ENCODE results near the gene TUT1.
A peak's percentile ranks its signal among the peaks of the same experiment; 100 is the strongest.
"Not testable (repeated sequence)": the region's sequence is repeated elsewhere in the genome, so short reads cannot be mapped to it uniquely, and the experiment has no call there.

TUT1 gene

DNA sequence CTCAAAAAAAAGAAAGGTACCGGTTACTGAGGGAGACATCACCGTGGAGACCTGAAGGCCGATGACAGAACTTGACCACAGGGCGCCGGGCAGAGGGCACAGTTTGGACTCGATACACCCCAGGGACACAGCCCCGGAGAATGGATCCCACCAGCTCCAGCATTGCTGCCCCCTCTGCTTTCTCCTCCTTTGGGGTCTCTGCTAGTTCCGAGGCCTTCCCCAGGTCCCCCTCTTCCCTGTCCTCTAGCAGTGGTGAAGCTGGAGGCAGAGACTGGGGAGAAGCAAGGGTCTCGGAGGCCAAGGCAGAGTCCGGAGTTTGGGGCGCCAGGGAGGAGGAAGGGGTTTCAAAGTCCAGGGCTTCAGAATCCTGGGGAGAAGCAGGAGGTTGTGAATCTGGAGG lies 12.8 kb downstream of the TUT1 start:
- no peak for DNase-seq (ENCODE audit: low read depth in 2 of 3, low spot score in 2 of 3)

- DNase-seq (ENCODE audit: low read depth in 2 of 3, low spot score in 2 of 3): no peak
Observed at GRCh38 chr11:62577046-62577714, 14.1 kb downstream of the TUT1 start.

GRCh38 chr11:62575837-62576236 lies 15.5 kb downstream of the TUT1 start:
- no peak for DNase-seq (ENCODE audit: low read depth in 2 of 3, low spot score in 2 of 3)

- DNase-seq (ENCODE audit: low read depth in 2 of 3, low spot score in 2 of 3): no peak
Observed at GRCh38 chr11:62575156-62575555, 16.2 kb downstream of the TUT1 start.

DNA sequence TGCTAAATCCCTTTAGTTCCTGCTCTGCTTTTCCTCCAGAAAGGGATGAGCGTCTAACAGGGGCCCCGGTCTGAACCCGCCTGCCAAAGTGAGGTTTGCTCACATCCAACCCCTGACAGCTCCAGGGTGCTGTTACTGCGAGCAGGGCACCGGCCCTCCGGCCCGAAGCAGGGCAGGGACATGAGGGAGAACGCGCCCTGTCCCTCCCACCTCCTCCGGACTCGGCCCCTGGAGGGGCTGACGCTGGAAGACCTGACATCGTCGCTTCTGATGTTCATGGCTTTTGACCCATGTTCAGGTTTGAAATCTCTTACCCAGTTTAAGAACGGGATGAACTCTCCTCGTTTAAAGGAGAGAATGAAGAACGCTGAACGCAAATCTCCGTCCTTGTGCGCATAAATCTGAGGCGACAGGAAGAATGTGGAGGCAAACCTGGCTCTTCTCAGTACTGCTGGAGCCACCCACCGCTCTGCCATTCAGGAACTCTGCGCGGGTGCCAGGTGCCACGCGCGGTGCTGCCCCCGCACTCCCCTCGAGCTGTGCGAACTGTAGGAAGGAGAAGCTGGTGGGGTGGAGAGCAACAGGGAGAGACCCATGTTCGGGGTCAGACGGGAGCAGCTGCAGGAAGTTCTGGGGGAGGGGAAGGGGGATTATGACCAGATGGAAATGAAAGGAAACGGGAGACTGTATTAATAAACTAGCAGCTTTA lies 16.8 kb downstream of the TUT1 start:
- no peak for DNase-seq (ENCODE audit: low read depth in 2 of 3, low spot score in 2 of 3)

DNA sequence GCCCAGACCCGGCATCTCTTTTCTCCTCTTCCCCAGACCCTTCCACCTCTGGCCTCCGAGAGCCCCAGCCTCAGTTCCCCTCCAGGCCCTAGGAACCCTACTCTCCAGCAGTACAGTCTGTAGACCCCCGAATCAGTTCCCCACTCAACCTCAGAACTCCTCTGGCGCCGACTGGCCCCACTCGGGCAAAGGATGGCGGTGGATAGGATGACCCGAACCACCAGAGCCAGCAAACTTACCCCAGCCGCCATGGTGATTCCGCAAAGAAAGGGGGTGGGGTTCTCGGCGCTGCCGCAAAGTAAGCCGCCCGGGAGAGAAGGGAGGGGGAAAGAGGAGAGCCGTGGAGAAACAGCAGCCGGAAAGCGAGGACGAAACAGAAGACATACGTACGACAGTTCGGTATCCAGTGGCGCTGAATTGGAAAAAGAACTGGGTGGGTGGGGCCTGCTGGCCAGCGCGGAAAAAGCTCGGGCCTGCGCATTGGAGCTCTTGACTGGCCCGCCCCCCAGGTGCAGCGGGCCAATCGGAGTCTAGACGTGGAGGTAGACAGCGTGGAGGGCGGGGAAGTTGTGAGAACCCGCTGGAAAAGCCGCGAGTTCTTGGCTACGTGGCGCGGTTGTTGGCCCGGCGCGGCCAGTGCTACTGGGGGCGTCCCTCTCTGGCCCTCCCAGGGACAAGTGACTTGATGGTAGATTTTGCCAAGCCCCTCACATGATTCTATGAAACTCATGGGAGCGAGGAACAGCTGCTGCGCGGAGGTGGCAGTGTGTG lies 17.5 kb downstream of the TUT1 start, which contains the start of gene EEF1G:
Gene EEF1G (minus strand): TSS at position 300 of the 771 bp plus-strand sequence. CDS start 49 bp downstream, at position 251.
- peak; percentile 81 to 96 (median 92) for DNase-seq (ENCODE audit: low read depth in 2 of 3, low spot score in 2 of 3)

- DNase-seq (ENCODE audit: low read depth in 2 of 3, low spot score in 2 of 3): no peak
Observed at GRCh38 chr11:62573006-62573591, 18.2 kb downstream of the TUT1 start.

GRCh38 chr11:62572431-62572830 lies 18.9 kb downstream of the TUT1 start:
- no peak for DNase-seq (ENCODE audit: low read depth in 2 of 3, low spot score in 2 of 3)

GRCh38 chr11:62571493-62571892 lies 19.8 kb downstream of the TUT1 start:
- DNase-seq (ENCODE audit: low read depth in 2 of 3, low spot score in 2 of 3): not testable (repeated sequence)

- not testable (repeated sequence) for DNase-seq (ENCODE audit: low read depth in 2 of 3, low spot score in 2 of 3)
Observed at GRCh38 chr11:62570903-62571302, 20.4 kb downstream of the TUT1 start.

GRCh38 chr11:62569611-62570010 lies 21.7 kb downstream of the TUT1 start:
- no peak for DNase-seq (ENCODE audit: low read depth in 2 of 3, low spot score in 2 of 3)

- DNase-seq (ENCODE audit: low read depth in 2 of 3, low spot score in 2 of 3): no peak
Observed at GRCh38 chr11:62567018-62567633, 24.2 kb downstream of the TUT1 start.

DNA sequence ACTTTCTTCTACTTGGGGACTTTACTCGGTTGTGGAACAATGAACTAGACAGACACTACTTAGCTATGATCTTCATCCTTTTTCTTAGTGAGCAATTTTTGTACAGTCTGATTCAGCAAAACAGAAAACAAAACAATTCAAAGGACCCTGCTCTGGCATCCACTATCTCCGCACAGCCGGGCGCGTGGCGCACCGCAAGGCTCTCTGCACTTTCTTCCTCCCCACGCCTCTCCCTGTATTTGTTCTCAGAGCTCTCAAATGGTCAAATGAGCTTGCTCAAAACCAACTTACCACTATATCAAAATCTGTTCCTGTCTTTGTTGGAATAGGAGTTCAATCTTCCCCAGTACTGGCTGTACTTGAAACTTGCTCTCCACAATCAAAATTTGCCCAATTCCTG lies 25.1 kb downstream of the TUT1 start:
- no peak for DNase-seq (ENCODE audit: low read depth in 2 of 3, low spot score in 2 of 3)

GRCh38 chr11:62565100-62565802 lies 26.1 kb downstream of the TUT1 start:
- no peak for DNase-seq (ENCODE audit: low read depth in 2 of 3, low spot score in 2 of 3)

DNA sequence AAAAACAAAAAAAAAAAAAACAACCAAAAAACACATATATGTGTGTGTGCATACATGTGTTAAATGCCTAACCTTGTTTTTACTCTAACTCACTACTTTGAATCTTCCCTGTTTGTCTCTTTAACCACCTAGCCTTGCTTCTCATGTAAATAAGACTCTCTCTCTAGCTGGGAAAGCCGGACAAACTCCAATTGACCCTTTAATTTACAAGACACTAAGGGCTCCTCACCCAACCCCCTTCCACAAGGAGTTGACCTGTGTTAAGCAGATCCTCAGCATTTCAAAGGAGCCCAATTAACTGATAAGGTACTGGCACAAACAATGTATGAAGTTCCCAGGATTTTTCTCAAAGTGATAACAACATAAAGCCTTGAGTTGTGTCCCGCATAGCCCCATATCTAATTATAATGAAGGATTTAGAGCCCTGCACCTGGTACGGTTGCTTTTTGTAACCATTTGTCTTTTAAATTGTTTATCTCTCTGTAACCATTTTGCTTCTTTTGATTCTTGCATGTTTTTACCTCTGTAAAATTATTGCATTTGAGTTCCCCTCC lies 29.6 kb downstream of the TUT1 start:
- DNase-seq (ENCODE audit: low read depth in 2 of 3, low spot score in 2 of 3): not testable (repeated sequence)

- DNase-seq (ENCODE audit: low read depth in 2 of 3, low spot score in 2 of 3): no peak
Observed at GRCh38 chr11:62560566-62561103, 30.7 kb downstream of the TUT1 start.

DNA sequence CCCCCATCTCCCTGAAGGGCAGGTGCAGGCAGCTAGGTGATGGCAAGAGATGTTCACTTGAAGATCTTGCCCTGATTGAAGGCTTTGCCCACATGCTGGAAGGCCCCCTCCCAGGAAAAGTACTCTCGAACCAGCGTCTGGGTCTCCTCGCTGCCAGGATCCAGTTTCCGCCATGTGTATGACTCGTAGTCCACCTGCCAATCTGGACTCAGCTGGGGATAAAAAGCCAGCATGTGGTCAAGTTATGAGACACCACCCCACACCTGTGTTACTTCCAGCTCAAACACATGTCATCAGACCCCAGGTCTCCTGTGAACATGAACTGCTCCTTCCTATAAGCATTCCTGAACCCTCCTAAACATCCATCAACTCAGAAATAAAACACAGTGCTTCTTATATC lies 31.7 kb downstream of the TUT1 start:
- not testable (repeated sequence) for DNase-seq (ENCODE audit: low read depth in 2 of 3, low spot score in 2 of 3)

DNA sequence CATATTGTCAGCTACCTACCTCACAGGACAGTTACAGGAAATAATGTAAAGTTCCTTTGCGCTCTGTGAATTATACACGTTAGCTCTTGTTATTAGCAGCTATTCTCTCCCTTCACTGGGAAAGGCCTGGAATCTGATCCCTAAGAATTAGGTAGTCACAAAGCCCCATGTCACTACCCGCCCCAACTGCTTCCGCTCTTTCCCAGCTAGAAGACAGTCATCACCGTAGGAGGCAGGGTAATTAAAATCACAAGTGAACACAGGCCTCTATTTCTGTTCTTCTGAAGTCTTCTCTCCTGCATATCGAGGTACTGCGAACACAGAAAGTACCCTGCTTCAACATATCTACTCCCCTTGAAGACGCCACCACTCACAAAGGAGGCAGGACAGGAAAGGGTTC lies 32.1 kb downstream of the TUT1 start:
- DNase-seq (ENCODE audit: low read depth in 2 of 3, low spot score in 2 of 3): no peak

DNA sequence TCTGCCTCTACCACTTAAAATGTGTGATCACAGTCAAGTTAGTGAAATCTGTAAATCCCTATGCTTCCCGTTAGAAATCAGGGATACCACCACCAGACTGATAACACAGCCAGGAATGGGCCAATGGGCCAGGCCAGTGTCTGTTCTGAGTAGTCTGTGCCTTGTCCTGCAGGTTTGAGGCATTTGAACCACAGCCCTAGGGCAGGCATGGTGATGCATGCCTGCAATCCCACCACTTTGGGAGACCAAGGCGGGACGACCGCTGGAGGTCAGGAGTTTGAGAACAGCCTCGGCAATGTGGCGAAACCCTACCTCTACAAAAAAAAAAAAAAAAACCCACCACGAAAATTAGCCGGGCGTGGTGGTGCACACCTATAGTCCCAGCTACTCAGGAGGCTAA lies 32.7 kb downstream of the TUT1 start:
- DNase-seq (ENCODE audit: low read depth in 2 of 3, low spot score in 2 of 3): no peak

Measured in activated CD8-positive, alpha-beta memory T cell treated with anti-CD3 and anti-CD28 coated beads for 48 hours (primary cell).